ENCODE results near the gene CCL3.
A peak's percentile ranks its signal among the peaks of the same experiment; 100 is the strongest.
"Not testable (repeated sequence)": the region's sequence is repeated elsewhere in the genome, so short reads cannot be mapped to it uniquely, and the experiment has no call there.

Gene CCL3

GRCh38 chr17:36104701-36105181, 14.8 kb upstream of the CCL3 start:
- no peak overlapping the region for H3K27ac ChIP-seq
- H3K4me3 ChIP-seq, result no peak overlapping the region
- H3K27me3 ChIP-seq, result no peaks in the 10 kb centered on the region
- H3K9me3 ChIP-seq, result no peaks in the 10 kb centered on the region
- H3K4me2 ChIP-seq, result peak overlapping the region; percentile 50
- H3K4me1 ChIP-seq, result peaks cover 41% of the 10 kb centered on the region
- no peak for TF ChIP-seq Cebpa-rat (IDR thresholded peaks at IDR 0.05)
- H3K9ac ChIP-seq, result no peak overlapping the region
- no peaks in the 10 kb centered on the region; the same call in 1 of the 2 replicates for H4K20me1 ChIP-seq
- no peaks in the 10 kb centered on the region for H3K36me3 ChIP-seq

GRCh38 chr17:36104246-36104645, 14.3 kb upstream of the CCL3 start:
- Histone ChIP-seq H3K4me2 (peak overlapping the region; percentile 73), H3K4me1 (peaks cover 46% of the 10 kb centered on the region)
- not testable (repeated sequence) for H3K9ac ChIP-seq, H4K20me1 ChIP-seq, H3K27me3 ChIP-seq, H3K36me3 ChIP-seq, H3K4me3 ChIP-seq, H3K27ac ChIP-seq, H3K9me3 ChIP-seq

- H3K9ac ChIP-seq, H3K4me3 ChIP-seq, H3K9me3 ChIP-seq, H3K27ac ChIP-seq, H4K20me1 ChIP-seq, H3K36me3 ChIP-seq, H3K27me3 ChIP-seq: not testable (repeated sequence)
- peak; percentile 35; the same call in 1 of the 2 replicates for TF ChIP-seq Cebpa-rat (IDR thresholded peaks at IDR 0.05)
- peak within 1 kb of the TSS; percentile 73 for H3K4me2 ChIP-seq
- peaks cover 47% of the 10 kb centered on the region for H3K4me1 ChIP-seq
These were observed 13.5 kb upstream of the CCL3 start, which contains the start of gene CCL4 for GRCh38 chr17:36103401-36103975. Gene CCL4, plus strand, starts transcription at chr17:36103827. Its CDS starts 79 bp downstream, at chr17:36103906.

GRCh38 chr17:36099004-36099403, 9.1 kb upstream of the CCL3 start:
- H3K9me3 ChIP-seq, H3K27me3 ChIP-seq, H3K27ac ChIP-seq, H3K4me2 ChIP-seq, H4K20me1 ChIP-seq, H3K9ac ChIP-seq, H3K36me3 ChIP-seq, H3K4me3 ChIP-seq: not testable (repeated sequence)
- peaks cover 51% of the 10 kb centered on the region for H3K4me1 ChIP-seq

- Histone ChIP-seq H3K27ac (no peak overlapping the region), H3K9me3 (no peaks in the 10 kb centered on the region), H3K36me3 (no peaks in the 10 kb centered on the region), H3K27me3 (no peaks in the 10 kb centered on the region), H3K4me2 (peak overlapping the region; percentile 5), H3K4me3 (no peak overlapping the region), H4K20me1 (no peaks in the 10 kb centered on the region), H3K4me1 (peaks cover 57% of the 10 kb centered on the region), H3K9ac (no peak overlapping the region)
- no peak for TF ChIP-seq Cebpa-rat (IDR thresholded peaks at IDR 0.05)
These were observed 6.0 kb upstream of the CCL3 start for GRCh38 chr17:36095992-36096391.

- H3K36me3 ChIP-seq, result no peaks in the 10 kb centered on the region
- TF ChIP-seq Cebpa-rat (IDR thresholded peaks at IDR 0.05), result no peak
- H4K20me1 ChIP-seq, result no peaks in the 10 kb centered on the region
- H3K9me3 ChIP-seq, result no peaks in the 10 kb centered on the region
- H3K4me3 ChIP-seq, result no peak overlapping the region
- peaks cover 59% of the 10 kb centered on the region for H3K4me1 ChIP-seq
- H3K4me2 ChIP-seq, result no peak overlapping the region
- no peak overlapping the region for H3K27ac ChIP-seq
- H3K9ac ChIP-seq, result no peak overlapping the region
- H3K27me3 ChIP-seq, result no peaks in the 10 kb centered on the region
These were observed 4.8 kb upstream of the CCL3 start for GRCh38 chr17:36094746-36095145.

- no peak overlapping the region for H3K4me2 ChIP-seq
- no peaks in the 10 kb centered on the region for H3K36me3 ChIP-seq
- peaks cover 59% of the 10 kb centered on the region for H3K4me1 ChIP-seq
- no peaks in the 10 kb centered on the region for H3K27me3 ChIP-seq
- no peak overlapping the region for H3K27ac ChIP-seq
- no peak overlapping the region for H3K9ac ChIP-seq
- TF ChIP-seq Cebpa-rat (IDR thresholded peaks at IDR 0.05), result no peak
- H3K4me3 ChIP-seq, result no peak overlapping the region
- H4K20me1 ChIP-seq, result no peaks in the 10 kb centered on the region
- H3K9me3 ChIP-seq, result no peaks in the 10 kb centered on the region
These were observed 4.3 kb upstream of the CCL3 start for GRCh38 chr17:36094232-36094631.

GRCh38 chr17:36092715-36093114, 2.8 kb upstream of the CCL3 start:
- not testable (repeated sequence) for H3K9me3 ChIP-seq, H3K27ac ChIP-seq, H4K20me1 ChIP-seq, H3K27me3 ChIP-seq, H3K4me3 ChIP-seq, H3K9ac ChIP-seq, H3K36me3 ChIP-seq
- Histone ChIP-seq H3K4me1 (peaks cover 73% of the 10 kb centered on the region), H3K4me2 (peak overlapping the region; percentile 66; the same call in 1 of the 2 replicates)

GRCh38 chr17:36092230-36092629, 2.3 kb upstream of the CCL3 start:
- no peak overlapping the region for H3K27ac ChIP-seq
- no peak overlapping the region for H3K9ac ChIP-seq
- no peak for TF ChIP-seq Cebpa-rat (IDR thresholded peaks at IDR 0.05)
- no peaks in the 10 kb centered on the region for H4K20me1 ChIP-seq
- H3K27me3 ChIP-seq, result no peaks in the 10 kb centered on the region
- H3K36me3 ChIP-seq, result no peaks in the 10 kb centered on the region
- no peak overlapping the region for H3K4me3 ChIP-seq
- H3K9me3 ChIP-seq, result no peaks in the 10 kb centered on the region
- peaks cover 73% of the 10 kb centered on the region for H3K4me1 ChIP-seq
- peak overlapping the region; percentile 66 for H3K4me2 ChIP-seq

GRCh38 chr17:36089339-36089865, 541 bp downstream of the CCL3 start:
- Histone ChIP-seq H3K27me3 (no peaks in the 10 kb centered on the region), H3K4me2 (peak overlapping the region; percentile 82), H3K9me3 (no peaks in the 10 kb centered on the region), H3K9ac (peak overlapping the region; percentile 13; the same call in 1 of the 2 replicates), H3K4me3 (peak overlapping the region; percentile 40; the same call in 1 of the 2 replicates), H3K36me3 (no peaks in the 10 kb centered on the region), H3K4me1 (peaks cover 66% of the 10 kb centered on the region), H4K20me1 (no peaks in the 10 kb centered on the region), H3K27ac (peak overlapping the region; percentile 52; the same call in 1 of the 2 replicates)
- TF ChIP-seq Cebpa-rat (IDR thresholded peaks at IDR 0.05), result no peak
